ENCODE measurements around the gene QPRT. TPM values are rescaled to one million over a fixed set of nuclear protein-coding genes. Genes with fewer than 3 reads are reported as not detected.
"Not testable (repeated sequence)": the region's sequence is repeated elsewhere in the genome, so short reads cannot be mapped to it uniquely, and the experiment has no call there.

The QPRT gene
- total RNA-seq, 1 experiment from 2014 or later = 310 TPM

- no peaks in the 10 kb centered on the region for H3K27me3 ChIP-seq (ENCODE audit: insufficient read depth, low read depth)
- peaks cover 11% of the 10 kb centered on the region; the same call in 1 of the 2 replicates for H3F3A ChIP-seq (ENCODE audit: insufficient read depth, low read depth)
- H2AFZ ChIP-seq = no peak overlapping the region
- no peak for TF ChIP-seq EZH2 (IDR thresholded peaks at IDR 0.05; ENCODE audit: low read depth)
- ChIA-PET CTCF (no interaction called here), POLR2A (ENCODE audit: unreplicated experiment) (interaction anchor here (0.6 kb wide), 1 partner anchor 28 kb away, joined by 3 read pairs; no protein-coding TSS in a partner anchor)
- intact Hi-C loops (cut with micrococcal nuclease; ENCODE audit: unreplicated experiment) = no loop called here
- no peaks in the 10 kb centered on the region for H3K9me2 ChIP-seq (ENCODE audit: insufficient read depth)
- no peak overlapping the region for H3K27ac ChIP-seq
- no peaks in the 10 kb centered on the region for H4K20me1 ChIP-seq (ENCODE audit: insufficient read depth)
- DNase-seq = no peak
- BruUV-seq (replicated peaks) = no TSS peak
- no peak overlapping the region for H3K4me2 ChIP-seq
- no peaks in the 10 kb centered on the region for H3K36me3 ChIP-seq (ENCODE audit: low read depth)
- no peak overlapping the region for H3K4me3 ChIP-seq
- no peaks in the 10 kb centered on the region for H3K9me3 ChIP-seq (ENCODE audit: insufficient read depth, low read depth)
- peaks cover 8% of the 10 kb centered on the region for H3K4me1 ChIP-seq (replicated peaks; ENCODE audit: insufficient read depth)
- H3K79me2 ChIP-seq (ENCODE audit: low read depth) = no peaks in the 10 kb centered on the region
These were observed 58.7 kb downstream of the QPRT start for GRCh38 chr16:29737713-29738112.

- no peak overlapping the region for H2AFZ ChIP-seq
- DNase-seq = peak; percentile 62 to 66
- H3K9me2 ChIP-seq (ENCODE audit: insufficient read depth) = no peaks in the 10 kb centered on the region
- H3K27me3 ChIP-seq (ENCODE audit: insufficient read depth, low read depth) = no peaks in the 10 kb centered on the region
- intact Hi-C loops (cut with micrococcal nuclease; ENCODE audit: unreplicated experiment) = no loop called here
- H3K36me3 ChIP-seq (ENCODE audit: low read depth) = no peaks in the 10 kb centered on the region
- ChIA-PET POLR2A (ENCODE audit: unreplicated experiment) (interaction anchor here (0.7 kb wide), 1 partner anchor 52 kb away, joined by 5 read pairs; no protein-coding TSS in a partner anchor), CTCF (interaction anchor here (1.5 kb wide), 1 partner anchor 17 kb away, joined by 4 read pairs; no protein-coding TSS in a partner anchor)
- TF ChIP-seq CTCF (conservative IDR thresholded peaks at IDR 0.05) (no peak), EZH2 (IDR thresholded peaks at IDR 0.05; ENCODE audit: low read depth) (no peak)
- H3K27ac ChIP-seq = no peak overlapping the region
- H3K4me1 ChIP-seq (replicated peaks; ENCODE audit: insufficient read depth) = peaks cover 8% of the 10 kb centered on the region
- H3K4me2 ChIP-seq = no peak overlapping the region
- H4K20me1 ChIP-seq (ENCODE audit: insufficient read depth) = no peaks in the 10 kb centered on the region
- H3K4me3 ChIP-seq = no peak overlapping the region
- peaks cover 11% of the 10 kb centered on the region; the same call in 1 of the 2 replicates for H3F3A ChIP-seq (ENCODE audit: insufficient read depth, low read depth)
- no peaks in the 10 kb centered on the region for H3K9me3 ChIP-seq (ENCODE audit: insufficient read depth, low read depth)
- H3K79me2 ChIP-seq (ENCODE audit: low read depth) = no peaks in the 10 kb centered on the region
- BruUV-seq (replicated peaks) = no TSS peak
These were observed 59.5 kb downstream of the QPRT start for GRCh38 chr16:29738514-29738913.

GRCh38 chr16:29739927-29740629 is 61.1 kb downstream of the QPRT start:
- H3K9me3 ChIP-seq (ENCODE audit: insufficient read depth, low read depth); DNase-seq; H3K4me1 ChIP-seq (replicated peaks; ENCODE audit: insufficient read depth); H3K27me3 ChIP-seq (ENCODE audit: insufficient read depth, low read depth); intact Hi-C loops (cut with micrococcal nuclease; ENCODE audit: unreplicated experiment); H4K20me1 ChIP-seq (ENCODE audit: insufficient read depth); H3K36me3 ChIP-seq (ENCODE audit: low read depth); H2AFZ ChIP-seq; H3K79me2 ChIP-seq (ENCODE audit: low read depth); H3K4me2 ChIP-seq; BruUV-seq (replicated peaks); CTCF ChIA-PET; POLR2A ChIA-PET (ENCODE audit: unreplicated experiment); H3K4me3 ChIP-seq; H3K9me2 ChIP-seq (ENCODE audit: insufficient read depth); H3K27ac ChIP-seq: not testable (repeated sequence)
- peaks cover 11% of the 10 kb centered on the region; the same call in 1 of the 2 replicates for H3F3A ChIP-seq (ENCODE audit: insufficient read depth, low read depth)

DNA sequence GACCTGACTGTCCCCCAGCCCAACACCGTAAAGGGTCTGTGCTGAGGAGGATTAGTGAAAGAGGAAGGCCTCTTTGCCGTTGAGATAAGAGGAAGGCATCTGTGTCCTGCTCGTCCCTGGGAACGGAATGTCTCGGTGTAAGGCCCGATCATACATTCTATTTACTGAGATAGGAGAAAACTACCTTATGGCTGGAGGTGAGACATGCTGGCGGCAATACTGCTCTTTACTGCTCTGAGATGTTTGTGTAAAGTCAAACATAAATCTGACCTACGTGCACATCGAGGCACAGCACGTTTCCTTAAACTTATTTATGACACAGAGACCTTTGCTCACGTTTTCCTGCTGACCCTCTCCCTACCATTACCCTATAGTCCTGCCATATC is 61.6 kb downstream of the QPRT start:
- H3K9me2 ChIP-seq (ENCODE audit: insufficient read depth); H3K36me3 ChIP-seq (ENCODE audit: low read depth); DNase-seq; H3K9me3 ChIP-seq (ENCODE audit: insufficient read depth, low read depth); H4K20me1 ChIP-seq (ENCODE audit: insufficient read depth); H3K79me2 ChIP-seq (ENCODE audit: low read depth); H3K27ac ChIP-seq; CTCF ChIA-PET; H3K4me3 ChIP-seq; H3K4me2 ChIP-seq; H2AFZ ChIP-seq; BruUV-seq (replicated peaks); POLR2A ChIA-PET (ENCODE audit: unreplicated experiment); H3K27me3 ChIP-seq (ENCODE audit: insufficient read depth, low read depth); intact Hi-C loops (cut with micrococcal nuclease; ENCODE audit: unreplicated experiment); H3K4me1 ChIP-seq (replicated peaks; ENCODE audit: insufficient read depth): not testable (repeated sequence)
- H3F3A ChIP-seq (ENCODE audit: insufficient read depth, low read depth) = peaks cover 11% of the 10 kb centered on the region; the same call in 1 of the 2 replicates
